AG04450 (cell line): ENCODE results near the gene IRF2. TPM values are rescaled to one million over a fixed set of nuclear protein-coding genes. Genes with fewer than 3 reads are reported as not detected.

Source experiments
- CTCF ChIA-PET: fragments of 300-600, 350-600 bp; formaldehyde crosslinking; extraction: SDS; loops from one replicate; lab custom pipeline; 2022; ENCODE audit warnings: antibody characterized with exemption, inconsistent platforms; lab: Charles Lee
- POLR2A ChIA-PET: fragments of 350-600 bp; formaldehyde crosslinking; extraction: SDS; loops from one replicate; lab custom pipeline; 2021; ENCODE audit warnings: antibody characterized with exemption, inconsistent platforms; lab: Yijun Ruan, JAX
- DNase-seq: peaks from one replicate; pipeline ENCODE4 v3.0.0-alpha.2; 2011; ENCODE audit warnings: low read depth, low spot score
- H3K27ac ChIP-seq: one replicate; pipeline ENCODE4 v1.5.1; 2012; ENCODE audit warnings: low read depth, low read length, control low read depth
- H3K27me3 ChIP-seq: one replicate; pipeline ENCODE4 v1.6.0; 2012; ENCODE audit warnings: low read length; ENCODE audit not compliant: control insufficient read depth, insufficient read depth
- H3K4me3 ChIP-seq: 2 replicates; pipeline ENCODE4 v1.5.1; 2011; ENCODE audit warnings: mild to moderate bottlenecking, low read depth, low read length, control low read depth
- H3K9me3 ChIP-seq: 2 replicates; pipeline ENCODE4 v1.5.1; 2012; ENCODE audit warnings: low read length; ENCODE audit not compliant: control insufficient read depth, insufficient read depth
- CTCF ChIP-seq: IDR thresholded peaks from 2 replicates; pipeline ENCODE4 v1.5.1; 2011; ENCODE audit warnings: low read depth, low read length, control low read depth, inconsistent platforms
- polyA plus RNA-seq: library from polyadenylated mRNA; depleted of rRNA; stranded (reverse); fragments of >200 nt; gene quantifications from 2 replicates; pipeline ENCODE4 v1.2.3, GENCODE V29; 2011

IRF2 gene
- polyA plus RNA-seq, 1 experiment = 39.2 TPM

- no peak for TF ChIP-seq CTCF
- DNase-seq = no peak
- no peaks in the 10 kb centered on the region for H3K27me3 ChIP-seq
- ChIA-PET POLR2A (no interaction called here), CTCF (no interaction called here)
- H3K27ac ChIP-seq = no peak overlapping the region
- no peaks in the 10 kb centered on the region for H3K9me3 ChIP-seq
- no peak overlapping the region for H3K4me3 ChIP-seq
These were observed 103.0 kb downstream of the IRF2 start for GRCh38 chr4:184371390-184371787.

GRCh38 chr4:184370711-184371389 lies 103.5 kb downstream of the IRF2 start:
- Histone ChIP-seq H3K4me3 (no peak overlapping the region), H3K9me3 (no peaks in the 10 kb centered on the region), H3K27me3 (no peaks in the 10 kb centered on the region), H3K27ac (no peak overlapping the region)
- no peak for DNase-seq
- CTCF ChIA-PET = interaction anchor here (1.0 kb wide), 1 partner anchor 106 kb away, joined by 3 read pairs; no protein-coding TSS in a partner anchor
- no peak for TF ChIP-seq CTCF
- POLR2A ChIA-PET = no interaction called here

- ChIA-PET POLR2A (no interaction called here), CTCF (no interaction called here)
- Histone ChIP-seq H3K27ac (no peak overlapping the region), H3K27me3 (no peaks in the 10 kb centered on the region), H3K4me3 (no peak overlapping the region), H3K9me3 (no peaks in the 10 kb centered on the region)
- TF ChIP-seq CTCF = no peak
- DNase-seq = no peak
These were observed 104.5 kb downstream of the IRF2 start for GRCh38 chr4:184369871-184370270.

GRCh38 chr4:184368731-184369130 lies 105.6 kb downstream of the IRF2 start:
- ChIA-PET CTCF (interaction anchor here (1.6 kb wide), 1 partner anchor 104 kb away, joined by 4 read pairs; no protein-coding TSS in a partner anchor), POLR2A (no interaction called here)
- Histone ChIP-seq H3K9me3 (no peaks in the 10 kb centered on the region), H3K27me3 (no peaks in the 10 kb centered on the region), H3K27ac (no peak overlapping the region), H3K4me3 (no peak overlapping the region)
- TF ChIP-seq CTCF = no peak
- no peak for DNase-seq

- Histone ChIP-seq H3K27me3 (no peaks in the 10 kb centered on the region), H3K27ac (no peak overlapping the region), H3K4me3 (no peak overlapping the region), H3K9me3 (no peaks in the 10 kb centered on the region)
- DNase-seq = no peak
- no peak for TF ChIP-seq CTCF
- ChIA-PET POLR2A (no interaction called here), CTCF (interaction anchor here (1.6 kb wide), 1 partner anchor 104 kb away, joined by 4 read pairs; no protein-coding TSS in a partner anchor)
These were observed 106.1 kb downstream of the IRF2 start for GRCh38 chr4:184368290-184368689.
